Epithelial cell of proximal tubule (primary cell): ENCODE measurements around the gene SLC5A4. TPM values are rescaled to one million over a fixed set of nuclear protein-coding genes. Genes with fewer than 3 reads are reported as not detected.

Experiments
- DNase-seq: peaks from one replicate; pipeline ENCODE4 v3.0.0-alpha.2; 2011; ENCODE audit warnings: low read depth
- H3K4me3 ChIP-seq: 2 replicates; pipeline ENCODE4 v1.5.1; 2011; ENCODE audit warnings: low read depth, mild to moderate bottlenecking, low read length
- total RNA-seq: library from RNA; depleted of rRNA; stranded (reverse); fragments of >200 nt; gene quantifications from 2 replicates; pipeline ENCODE4 v1.2.3, GENCODE V29; 2015
- TF ChIP-seq, protein P1 (sequence below): conservative IDR thresholded peaks from 2 replicates; pipeline ENCODE4 v1.5.1; 2012; ENCODE audit warnings: low read depth, mild to moderate bottlenecking, low read length

Gene SLC5A4
- total RNA-seq, 1 donor from 2014 or later, result not detected

DNA sequence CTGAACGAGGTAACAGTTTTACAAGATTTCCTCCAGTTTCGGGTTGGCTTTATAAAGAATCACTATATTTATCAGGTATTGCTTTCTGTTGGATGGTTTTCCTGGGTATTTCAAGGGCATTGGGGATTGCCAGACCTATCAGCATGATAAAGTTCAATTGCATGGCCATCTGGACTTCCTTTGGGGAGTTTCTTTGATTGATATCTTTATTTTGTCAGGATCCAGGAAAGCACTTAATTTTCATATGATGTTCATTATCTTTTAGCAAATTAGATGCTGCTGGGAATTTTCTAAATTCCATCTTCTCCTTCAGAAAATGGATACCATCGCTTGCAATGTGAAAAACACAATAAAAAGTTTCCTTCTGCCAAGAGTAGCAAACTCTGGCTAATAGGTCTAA, 71.5 kb downstream of the SLC5A4 start:
- H3K4me3 ChIP-seq, result no peak overlapping the region
- no peak for DNase-seq
- TF ChIP-seq, protein P1, sequence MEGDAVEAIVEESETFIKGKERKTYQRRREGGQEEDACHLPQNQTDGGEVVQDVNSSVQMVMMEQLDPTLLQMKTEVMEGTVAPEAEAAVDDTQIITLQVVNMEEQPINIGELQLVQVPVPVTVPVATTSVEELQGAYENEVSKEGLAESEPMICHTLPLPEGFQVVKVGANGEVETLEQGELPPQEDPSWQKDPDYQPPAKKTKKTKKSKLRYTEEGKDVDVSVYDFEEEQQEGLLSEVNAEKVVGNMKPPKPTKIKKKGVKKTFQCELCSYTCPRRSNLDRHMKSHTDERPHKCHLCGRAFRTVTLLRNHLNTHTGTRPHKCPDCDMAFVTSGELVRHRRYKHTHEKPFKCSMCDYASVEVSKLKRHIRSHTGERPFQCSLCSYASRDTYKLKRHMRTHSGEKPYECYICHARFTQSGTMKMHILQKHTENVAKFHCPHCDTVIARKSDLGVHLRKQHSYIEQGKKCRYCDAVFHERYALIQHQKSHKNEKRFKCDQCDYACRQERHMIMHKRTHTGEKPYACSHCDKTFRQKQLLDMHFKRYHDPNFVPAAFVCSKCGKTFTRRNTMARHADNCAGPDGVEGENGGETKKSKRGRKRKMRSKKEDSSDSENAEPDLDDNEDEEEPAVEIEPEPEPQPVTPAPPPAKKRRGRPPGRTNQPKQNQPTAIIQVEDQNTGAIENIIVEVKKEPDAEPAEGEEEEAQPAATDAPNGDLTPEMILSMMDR, result no peak

DNA sequence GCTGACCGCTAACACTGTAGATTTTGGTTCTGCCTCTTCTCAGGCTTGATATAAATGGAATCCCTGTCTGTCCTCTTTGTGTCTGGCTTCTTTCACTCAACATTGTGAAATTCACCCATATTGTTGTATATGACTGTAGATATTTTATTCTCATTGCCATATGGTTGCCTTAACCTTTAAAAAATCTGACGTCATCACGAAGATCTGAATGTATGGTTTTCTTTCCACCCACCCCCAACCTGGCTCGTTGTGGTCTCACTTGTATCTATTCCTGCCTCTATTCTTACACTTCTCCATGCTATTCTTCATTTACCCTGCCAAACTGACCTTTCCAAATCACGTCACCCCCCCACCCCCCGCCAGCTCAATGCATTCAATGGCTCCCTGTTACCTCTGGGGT, 74.1 kb downstream of the SLC5A4 start:
- no peak for DNase-seq
- TF ChIP-seq, protein P1, result no peak
- H3K4me3 ChIP-seq, result no peak overlapping the region

DNA sequence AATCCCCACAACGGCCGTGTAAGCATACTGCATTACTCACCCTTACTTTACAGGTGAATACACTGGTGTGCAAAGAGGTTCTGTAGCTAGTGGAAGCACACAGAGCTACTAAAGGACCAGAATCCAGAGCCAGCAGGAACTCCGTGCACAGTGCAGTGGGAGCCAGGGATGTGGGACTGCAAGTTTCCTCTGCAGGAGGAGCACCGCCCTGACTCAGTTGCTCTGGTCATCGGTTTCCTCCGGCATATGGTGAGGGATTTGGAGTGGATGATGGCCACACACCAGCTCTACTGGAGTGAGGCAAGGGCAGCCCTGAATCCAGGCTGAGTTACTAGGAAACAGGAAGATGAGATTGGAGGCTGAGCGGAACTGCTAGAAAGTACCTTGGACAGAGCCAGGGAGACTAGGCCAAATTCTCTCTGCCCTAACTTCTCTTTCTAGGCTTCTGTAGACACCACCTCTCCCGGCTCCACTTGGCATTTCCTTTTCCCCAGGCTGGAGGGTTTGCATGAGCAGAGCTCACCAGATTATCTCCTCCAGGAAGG, 77.9 kb downstream of the SLC5A4 start:
- H3K4me3 ChIP-seq, result no peak overlapping the region
- DNase-seq, result no peak
- TF ChIP-seq, protein P1, result no peak

DNA sequence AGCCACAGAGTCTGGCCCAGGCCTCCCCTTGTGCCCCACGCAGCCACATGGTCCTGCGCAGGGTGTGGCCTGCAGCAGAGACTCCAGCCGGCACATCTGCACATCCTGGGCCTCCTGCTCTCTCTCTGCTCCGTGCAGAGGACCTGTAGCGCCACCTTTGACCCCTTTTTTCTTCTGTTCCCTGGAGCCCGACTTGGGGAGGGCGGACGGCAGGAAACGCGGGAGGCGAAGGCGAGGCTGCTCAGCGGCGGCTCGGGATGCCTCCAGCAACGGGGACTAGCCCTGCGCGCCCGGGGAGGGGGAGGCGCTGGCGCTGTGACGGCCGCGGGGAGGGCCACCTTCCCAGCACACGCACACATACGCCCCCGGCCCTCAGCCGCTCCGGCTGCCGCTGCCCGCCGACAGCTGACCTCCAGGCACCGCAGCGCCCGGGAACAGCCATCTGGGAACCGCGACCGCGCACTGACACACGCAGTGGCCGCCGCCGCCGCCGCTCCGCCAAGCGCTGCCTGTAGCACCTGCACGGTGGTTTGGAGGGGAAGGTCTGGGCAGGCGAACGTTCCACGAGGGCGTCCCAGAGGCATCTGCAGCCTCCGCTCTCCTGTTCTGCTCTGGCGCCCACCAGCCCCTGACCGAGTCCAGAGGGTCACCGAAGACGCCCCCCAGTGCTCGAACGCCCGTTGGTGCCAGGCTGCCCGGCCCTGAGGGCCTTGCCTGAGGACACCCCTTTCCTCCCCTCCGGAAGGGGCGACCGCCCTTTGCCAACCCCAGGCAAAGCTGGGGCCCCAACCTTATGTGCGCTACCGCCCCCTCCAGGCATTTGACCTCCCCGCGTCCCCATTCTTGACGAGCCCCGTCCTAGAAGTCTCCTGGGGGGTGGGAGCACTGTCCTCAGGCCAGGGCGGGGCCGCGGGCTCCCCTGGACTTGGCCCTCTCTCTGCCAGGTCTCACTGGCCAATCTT, 79.2 kb downstream of the SLC5A4 start:
- TF ChIP-seq, protein P1, result no peak

DNA sequence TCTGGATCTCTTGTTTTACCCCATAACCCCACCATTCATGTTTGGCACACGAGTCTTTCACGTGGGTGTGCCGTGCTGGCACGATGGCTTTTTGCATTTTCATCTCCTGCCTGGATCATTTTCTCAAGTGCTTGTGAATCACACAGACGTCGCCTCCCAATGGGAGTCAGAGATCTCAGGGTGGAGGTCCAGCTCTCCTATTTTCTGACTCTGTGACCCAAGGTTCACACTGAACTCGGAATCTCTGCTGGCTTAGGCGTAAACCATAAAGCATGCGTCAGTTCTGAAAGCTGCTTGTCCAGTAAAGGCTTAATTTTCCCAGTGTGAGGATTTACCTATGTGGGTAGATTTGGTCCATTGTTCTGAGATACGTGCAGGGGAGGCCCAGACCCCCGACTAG, 80.0 kb downstream of the SLC5A4 start:
- no peak overlapping the region for H3K4me3 ChIP-seq
- TF ChIP-seq, protein P1, result no peak
- no peak for DNase-seq

More for the DNA sequence above, 79.2 kb downstream of the SLC5A4 start:
- no peak overlapping the region for H3K4me3 ChIP-seq
- DNase-seq, result no peak

Other genes with a start within 250 kb of the SLC5A4 start
- gene SLC5A1, start 212.1 kb downstream of the SLC5A4 start, total RNA-seq, result not detected in 2 replicates
- not detected in 2 replicates for gene C22orf42, start 96.0 kb downstream of the SLC5A4 start, total RNA-seq
- gene RFPL2, start 50.3 kb downstream of the SLC5A4 start, total RNA-seq, result not detected in 2 replicates
- not detected in 2 replicates for gene RFPL3, start 102.5 kb upstream of the SLC5A4 start, total RNA-seq
- 106 and 130 TPM in 2 replicates for gene RTCB, start 156.9 kb upstream of the SLC5A4 start, total RNA-seq
- gene BPIFC, start 209.1 kb upstream of the SLC5A4 start, total RNA-seq, result not detected in 2 replicates
- 89.7 and 91.0 TPM in 2 replicates for gene FBXO7, start 219.5 kb upstream of the SLC5A4 start, total RNA-seq